HepG2 (cell line): ENCODE data around the gene CHMP5. TPM values are rescaled to one million over a fixed set of nuclear protein-coding genes. Genes with fewer than 3 reads are reported as not detected.

ENCODE experiments used
- FUBP1 ChIP-seq: sonication (generic); formaldehyde crosslinking; IDR thresholded peaks from 2 replicates; pipeline ENCODE4 v1.5.1; 2020; ENCODE audit warnings: missing genetic modification reagents, mild to moderate bottlenecking, borderline replicate concordance
- HNF1B ChIP-seq: sonication (generic); formaldehyde crosslinking; IDR thresholded peaks from 2 replicates; pipeline ENCODE4 v1.5.1; 2020; ENCODE audit warnings: mild to moderate bottlenecking, moderate library complexity, missing genetic modification reagents
- MYNN ChIP-seq: sonication (generic); formaldehyde crosslinking; IDR thresholded peaks from 2 replicates; pipeline ENCODE4 v1.4.0; 2020; ENCODE audit warnings: mild to moderate bottlenecking, low read depth, missing genetic modification reagents
- PATZ1 ChIP-seq: sonication (generic); formaldehyde crosslinking; IDR thresholded peaks from 2 replicates; pipeline ENCODE4 v1.4.0; 2020; ENCODE audit warnings: missing genetic modification reagents
- RXRA ChIP-seq: sonication (generic); formaldehyde crosslinking; IDR thresholded peaks from 2 replicates; pipeline ENCODE4 v1.5.1; 2020; ENCODE audit warnings: missing genetic modification reagents
- TOPORS ChIP-seq: sonication (generic); formaldehyde crosslinking; IDR thresholded peaks from 2 replicates; pipeline ENCODE4 v1.8.0; 2023; ENCODE audit warnings: mild to moderate bottlenecking, missing genetic modification reagents
- ZBTB33 ChIP-seq: sonication (generic); formaldehyde crosslinking; IDR thresholded peaks from 2 replicates; pipeline ENCODE4 v1.4.0; 2020; ENCODE audit warnings: missing genetic modification reagents
- ZNF343 ChIP-seq: sonication (generic); formaldehyde crosslinking; IDR thresholded peaks from 2 replicates; pipeline ENCODE4 v1.4.0; 2020; ENCODE audit warnings: mild to moderate bottlenecking, missing genetic modification reagents
- ZNF577 ChIP-seq: sonication (generic); formaldehyde crosslinking; IDR thresholded peaks from 2 replicates; pipeline ENCODE4 v1.4.0; 2020; ENCODE audit warnings: mild to moderate bottlenecking, low read depth, missing genetic modification reagents, borderline replicate concordance
- ZNF607 ChIP-seq: sonication (generic); formaldehyde crosslinking; IDR thresholded peaks from 2 replicates; pipeline ENCODE4 v1.5.1; 2020; ENCODE audit warnings: missing genetic modification reagents, mild to moderate bottlenecking, borderline replicate concordance
- ZNF615 ChIP-seq: sonication (generic); formaldehyde crosslinking; IDR thresholded peaks from 2 replicates; pipeline ENCODE4 v1.5.0; 2020; ENCODE audit warnings: mild to moderate bottlenecking, missing genetic modification reagents, borderline replicate concordance
- ZXDC ChIP-seq: sonication (generic); formaldehyde crosslinking; IDR thresholded peaks from 2 replicates; pipeline ENCODE4 v1.5.0; 2020; ENCODE audit warnings: mild to moderate bottlenecking, missing genetic modification reagents
- polyA plus RNA-seq, 8 experiments: library from polyadenylated mRNA; depleted of rRNA in 3 of 8; stranded (reverse) in 7 of 8; unstranded in 1 of 8; fragments of >200 nt; fragmentation: Illumina TruSeq in 4 of 8; extraction: Trizol in 4 of 8; gene quantifications; 2 replicates each; pipeline versions ENCODE4 v1.2.1 to v1.2.3, GENCODE V29; 2011 to 2016; ENCODE audit warnings: low read depth in 4 of 8, missing spikeins in 1 of 8, mixed read lengths in 1 of 8; ENCODE audit not compliant: insufficient read depth in 1 of 8
- total RNA-seq, 5 experiments: library from RNA; depleted of rRNA; stranded (reverse); fragments of >200 nt; fragmentation: Illumina TruSeq; extraction: Trizol; gene quantifications; 2 replicates each; pipeline ENCODE4 v1.2.3, GENCODE V29; 2016; ENCODE audit warnings: low read depth in 1 of 5

Gene CHMP5
- total and polyA plus RNA-seq, 2 of the 13 experiments (the other 11 are each of a cell fraction or from before 2014, with no cell fraction given), result 46.0 to 57.3 TPM

- peak; percentile 67 for TF ChIP-seq PATZ1
- TF ChIP-seq HNF1B (CRISPR knock-in tag), result peak; percentile 93; the same call in 1 of the 2 replicates
- TF ChIP-seq ZNF607 (CRISPR knock-in tag), result peak; percentile 97
- 0 out of 2 replicates have a peak, but pooled peaks have one; percentile 18 for TF ChIP-seq ZNF577 (CRISPR knock-in tag)
- TF ChIP-seq ZXDC (CRISPR knock-in tag), result no peak; the same call in 1 of the 2 replicates
- peak; percentile 88 for TF ChIP-seq RXRA (CRISPR knock-in tag)
- TF ChIP-seq FUBP1 (CRISPR knock-in tag), result no peak; the same call in 1 of the 2 replicates
- TF ChIP-seq ZBTB33 (CRISPR knock-in tag), result peak; percentile 37; the same call in 1 of the 2 replicates
- peak; percentile 67; the same call in 1 of the 2 replicates for TF ChIP-seq MYNN (CRISPR knock-in tag)
- 0 out of 2 replicates have a peak, but pooled peaks have one; percentile 34 for TF ChIP-seq ZNF615
- peak; percentile 90 for TF ChIP-seq TOPORS (CRISPR knock-in tag)
- TF ChIP-seq ZNF343 (CRISPR knock-in tag), result no peak; the same call in 1 of the 2 replicates
Measured at GRCh38 chr9:33290247-33291030, 25.6 kb downstream of the CHMP5 start, which contains the start of gene NFX1 (continued).
